Cardiac muscle cell (in vitro differentiated cells and primary cell): Measurements from ENCODE around the gene SCNN1B. TPM values are rescaled to one million over a fixed set of nuclear protein-coding genes. Genes with fewer than 3 reads are reported as not detected.

Experiments
- DNase-seq, 2 donors: peaks; one replicate each; pipeline versions ENCODE4 v3.0.0 to v3.0.0-alpha.2; 2010 to 2017; ENCODE audit warnings: low read depth in 1 of 2, low spot score in 1 of 2
- H3K27ac ChIP-seq: fragments of 200-600 bp; sonication (generic); 2 replicates; pipeline ENCODE4 v1.5.1; 2016
- H3K27me3 ChIP-seq: fragments of 200-600 bp; sonication (generic); 2 replicates; pipeline ENCODE4 v1.6.0; 2016; ENCODE audit warnings: control low read depth
- H3K36me3 ChIP-seq: fragments of 200-600 bp; sonication (generic); 2 replicates; pipeline ENCODE4 v1.5.1; 2016; ENCODE audit warnings: control low read depth
- H3K4me1 ChIP-seq: fragments of 200-600 bp; sonication (generic); 2 replicates; pipeline ENCODE4 v1.8.1; 2017; ENCODE audit warnings: low read depth, mild to moderate bottlenecking, mixed run types
- H3K4me3 ChIP-seq: fragments of 200-600 bp; sonication (generic); 2 replicates; pipeline ENCODE4 v1.5.1; 2016; ENCODE audit warnings: mild to moderate bottlenecking
- H3K9me3 ChIP-seq: fragments of 200-600 bp; sonication (generic); 2 replicates; pipeline ENCODE4 v1.5.1; 2017; ENCODE audit warnings: low read depth, mild to moderate bottlenecking, control low read depth
- CTCF ChIP-seq: IDR thresholded peaks from 2 replicates; pipeline ENCODE4 v1.5.1; 2012; ENCODE audit warnings: low read depth, mild to moderate bottlenecking, low read length
- polyA plus RNA-seq: library from polyadenylated mRNA; unstranded; fragments of >200 nt; fragmentation: Nextera tagmentation; extraction: Ambion mirVana; gene quantifications from 2 replicates; pipeline ENCODE4 v1.2.1, GENCODE V29; 2016
- total RNA-seq: library from RNA; depleted of rRNA; stranded (reverse); fragments of >200 nt; gene quantifications from 2 replicates; pipeline ENCODE4 v1.2.3, GENCODE V29; 2016

Gene SCNN1B
- total and polyA plus RNA-seq, 2 experiments from 2014 or later: not detected

- no peaks in the 10 kb centered on the region for H3K9me3 ChIP-seq
- DNase-seq: no peak
- H3K4me3 ChIP-seq: no peak overlapping the region
- H3K27ac ChIP-seq: no peak overlapping the region
- H3K27me3 ChIP-seq: no peaks in the 10 kb centered on the region
- no peaks in the 10 kb centered on the region for H3K36me3 ChIP-seq
- H3K4me1 ChIP-seq: no peaks in the 10 kb centered on the region
- no peak for TF ChIP-seq CTCF
Observed at GRCh38 chr16:23337836-23338550, 35.9 kb downstream of the SCNN1B start.

- TF ChIP-seq CTCF: no peak
- Histone ChIP-seq H3K4me3 (no peak overlapping the region), H3K9me3 (no peaks in the 10 kb centered on the region), H3K27ac (no peak overlapping the region), H3K36me3 (no peaks in the 10 kb centered on the region), H3K4me1 (no peaks in the 10 kb centered on the region), H3K27me3 (no peaks in the 10 kb centered on the region)
- DNase-seq: no peak
Observed at GRCh38 chr16:23339787-23340186, 37.7 kb downstream of the SCNN1B start.

- Histone ChIP-seq H3K9me3 (no peaks in the 10 kb centered on the region), H3K27ac (no peak overlapping the region), H3K27me3 (no peaks in the 10 kb centered on the region), H3K4me3 (no peak overlapping the region), H3K4me1 (no peaks in the 10 kb centered on the region), H3K36me3 (no peaks in the 10 kb centered on the region)
- no peak for TF ChIP-seq CTCF
- no peak for DNase-seq
Observed at GRCh38 chr16:23342083-23342640, 40.1 kb downstream of the SCNN1B start.

- Histone ChIP-seq H3K4me3 (no peak overlapping the region), H3K27ac (no peak overlapping the region), H3K9me3 (no peaks in the 10 kb centered on the region), H3K4me1 (no peaks in the 10 kb centered on the region), H3K36me3 (no peaks in the 10 kb centered on the region), H3K27me3 (no peaks in the 10 kb centered on the region)
- no peak for TF ChIP-seq CTCF
- no peak for DNase-seq
Observed at GRCh38 chr16:23343643-23344612, 41.8 kb downstream of the SCNN1B start.

GRCh38 chr16:23345237-23345636 lies 43.1 kb downstream of the SCNN1B start:
- TF ChIP-seq CTCF: no peak
- no peak for DNase-seq
- H3K9me3 ChIP-seq: no peaks in the 10 kb centered on the region
- H3K36me3 ChIP-seq: no peaks in the 10 kb centered on the region
- H3K4me1 ChIP-seq: no peaks in the 10 kb centered on the region
- no peak overlapping the region for H3K4me3 ChIP-seq
- H3K27me3 ChIP-seq: no peaks in the 10 kb centered on the region
- H3K27ac ChIP-seq: no peak overlapping the region
